NCI-H82 treated with DMSO at 0.1 percent for 48 hours (cell line): ENCODE measurements around the gene TKT.

Experiments used
- DNase-seq: peaks from one replicate; lab custom pipeline; 2025; ENCODE audit not compliant: unreplicated experiment; lab: John Stamatoyannopoulos, UW

Gene TKT

DNA sequence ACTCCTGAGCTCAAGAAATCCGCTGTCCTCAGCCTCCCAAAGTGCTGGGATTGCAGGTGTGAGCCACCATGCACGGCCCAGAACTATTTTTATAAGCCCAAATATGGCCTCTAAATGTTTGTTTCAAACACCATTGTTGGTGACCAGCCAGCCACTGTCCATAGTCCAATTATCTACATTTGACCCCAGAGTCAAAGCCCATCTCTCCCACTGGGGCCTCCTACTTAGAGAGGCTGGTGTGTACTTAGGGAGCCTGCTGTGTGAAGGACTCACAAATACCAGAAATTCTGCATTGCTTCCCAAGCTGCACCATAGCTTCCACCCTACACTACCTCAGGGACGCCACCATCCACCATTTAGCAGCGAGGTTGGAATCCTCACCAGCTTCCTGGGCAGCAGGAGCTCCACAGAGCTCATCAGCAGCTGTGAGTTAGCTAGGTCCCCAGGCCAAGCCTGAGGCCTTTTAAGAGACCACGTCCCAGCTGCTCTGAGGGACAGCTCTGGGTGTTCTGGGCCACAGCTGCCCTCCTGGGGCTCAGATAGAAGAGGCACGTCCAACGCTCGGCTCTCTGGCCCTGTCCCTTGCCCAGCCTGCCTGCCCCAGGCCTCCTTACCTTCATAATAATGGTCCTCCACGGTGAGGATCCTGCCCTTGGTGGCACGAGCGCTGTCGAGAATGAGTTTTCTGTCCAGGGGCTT lies 29.5 kb downstream of the TKT start:
- no peak for DNase-seq

DNA sequence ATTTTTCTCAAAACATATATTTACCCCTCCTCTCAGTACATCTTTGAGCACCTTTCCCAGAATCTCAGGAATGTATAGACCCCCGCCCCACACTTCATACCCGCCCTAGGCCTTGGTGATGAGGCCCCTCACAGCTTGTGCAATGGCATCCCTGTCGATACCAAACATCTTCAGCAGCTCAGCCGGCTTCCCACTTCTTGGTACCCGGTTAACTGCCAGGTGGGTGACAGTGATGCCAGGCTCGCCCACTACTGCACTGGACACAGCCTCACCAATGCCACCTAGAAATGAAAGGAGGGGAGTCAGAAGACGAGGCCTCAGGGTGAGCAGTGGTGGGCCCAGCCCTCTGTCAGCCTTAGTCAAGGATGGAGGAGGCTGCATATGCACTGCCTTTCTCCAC lies 30.2 kb downstream of the TKT start:
- DNase-seq = no peak

DNA sequence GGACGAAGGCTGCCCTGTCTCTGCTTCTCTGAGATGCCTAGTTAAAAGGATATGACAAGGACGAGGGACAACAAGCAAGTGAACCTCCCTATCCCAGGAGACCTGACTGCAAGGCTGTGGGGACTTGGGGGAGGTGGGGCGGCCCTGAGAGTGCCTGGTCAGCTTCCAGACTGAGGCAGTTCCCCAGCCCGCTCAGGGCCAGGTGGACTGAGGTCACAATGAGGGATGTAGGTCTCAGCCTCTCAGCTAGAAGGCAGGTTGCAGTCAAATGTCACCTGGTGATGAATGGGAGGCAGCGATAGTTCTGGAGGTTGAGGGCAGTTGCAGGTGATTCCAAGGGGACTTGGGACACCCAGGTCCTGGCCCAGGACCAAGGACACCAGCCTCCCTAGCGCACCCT lies 30.6 kb downstream of the TKT start:
- no peak for DNase-seq

DNA sequence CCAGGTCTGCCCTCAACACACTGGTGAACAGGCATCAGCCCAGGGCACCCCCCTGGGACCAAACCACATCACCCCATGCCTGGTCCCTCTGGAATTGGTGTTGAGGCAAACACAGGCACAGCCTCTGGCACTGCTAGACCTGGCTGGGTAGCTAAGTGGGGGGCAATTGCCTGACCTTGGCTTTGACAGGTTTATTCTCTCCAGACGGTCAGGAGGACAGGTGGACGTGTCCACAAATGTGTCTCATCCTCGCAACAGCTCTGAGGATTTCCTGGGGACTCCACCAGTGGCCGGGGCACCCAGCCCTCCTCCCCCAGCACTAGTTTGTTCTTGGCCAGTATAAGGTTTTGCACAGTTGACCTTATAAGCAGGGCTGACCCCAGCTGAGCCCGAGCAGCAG lies 31.3 kb downstream of the TKT start:
- no peak for DNase-seq

DNA sequence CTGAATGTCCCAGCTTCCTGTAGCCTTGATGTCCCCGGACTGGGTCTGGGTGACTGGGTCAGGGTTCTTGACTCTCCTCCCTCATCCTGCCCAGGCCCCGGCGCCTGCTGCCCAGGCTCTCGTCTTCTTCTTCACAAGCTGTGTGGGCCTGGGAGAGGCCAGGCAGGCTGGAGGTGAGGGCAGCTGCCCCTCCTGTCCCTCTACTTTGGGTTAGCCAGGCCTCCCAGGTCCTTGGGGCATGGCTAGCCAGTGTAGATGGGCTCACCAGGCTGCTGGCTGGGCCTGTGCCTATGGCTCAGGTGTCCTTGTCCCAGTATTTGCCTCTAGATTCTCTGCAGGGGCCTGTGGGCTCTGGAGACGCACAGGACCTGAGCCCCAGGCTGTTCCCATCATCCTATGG lies 31.8 kb downstream of the TKT start:
- DNase-seq = no peak

DNA sequence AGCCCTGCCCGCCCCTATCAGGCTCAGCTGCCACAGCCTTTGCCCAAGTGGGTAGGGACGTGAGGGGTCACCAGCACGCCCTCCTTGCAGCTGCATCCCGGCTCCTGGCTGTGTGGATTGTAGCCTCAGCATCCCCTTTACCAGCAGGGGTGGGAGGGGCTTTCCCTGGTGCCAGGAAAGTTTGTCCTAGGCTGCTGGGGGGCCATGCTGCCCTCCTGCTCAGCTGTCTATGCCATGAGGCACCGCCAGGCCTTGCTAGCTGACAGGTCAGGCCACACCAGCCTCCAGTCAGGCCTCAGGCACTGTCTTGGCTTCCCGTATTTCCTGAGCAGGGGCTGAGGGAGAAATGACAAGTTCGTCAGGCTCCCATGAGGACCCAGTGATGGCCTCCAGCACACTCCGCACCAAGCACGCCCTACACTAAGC lies 32.3 kb downstream of the TKT start:
- DNase-seq = no peak

DNA sequence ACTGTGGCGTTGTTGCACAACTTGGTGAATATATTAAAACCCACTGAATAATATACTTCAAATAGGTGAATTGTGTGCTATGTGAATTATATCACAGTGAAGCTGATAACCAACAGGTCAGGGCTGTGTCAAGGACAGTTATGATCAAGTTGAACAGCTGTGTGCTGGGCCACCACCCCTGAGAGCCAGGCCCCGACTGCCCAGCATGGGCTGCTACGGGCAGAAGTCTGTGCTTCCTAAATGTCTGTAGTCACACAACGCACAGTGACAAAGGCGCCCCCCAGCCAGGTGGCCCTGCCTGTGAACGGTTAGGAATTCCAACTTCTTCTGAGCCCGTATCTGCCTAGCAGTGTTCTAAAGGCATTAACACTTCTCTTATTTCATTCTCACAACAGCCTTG lies 32.8 kb downstream of the TKT start:
- DNase-seq = no peak

DNA sequence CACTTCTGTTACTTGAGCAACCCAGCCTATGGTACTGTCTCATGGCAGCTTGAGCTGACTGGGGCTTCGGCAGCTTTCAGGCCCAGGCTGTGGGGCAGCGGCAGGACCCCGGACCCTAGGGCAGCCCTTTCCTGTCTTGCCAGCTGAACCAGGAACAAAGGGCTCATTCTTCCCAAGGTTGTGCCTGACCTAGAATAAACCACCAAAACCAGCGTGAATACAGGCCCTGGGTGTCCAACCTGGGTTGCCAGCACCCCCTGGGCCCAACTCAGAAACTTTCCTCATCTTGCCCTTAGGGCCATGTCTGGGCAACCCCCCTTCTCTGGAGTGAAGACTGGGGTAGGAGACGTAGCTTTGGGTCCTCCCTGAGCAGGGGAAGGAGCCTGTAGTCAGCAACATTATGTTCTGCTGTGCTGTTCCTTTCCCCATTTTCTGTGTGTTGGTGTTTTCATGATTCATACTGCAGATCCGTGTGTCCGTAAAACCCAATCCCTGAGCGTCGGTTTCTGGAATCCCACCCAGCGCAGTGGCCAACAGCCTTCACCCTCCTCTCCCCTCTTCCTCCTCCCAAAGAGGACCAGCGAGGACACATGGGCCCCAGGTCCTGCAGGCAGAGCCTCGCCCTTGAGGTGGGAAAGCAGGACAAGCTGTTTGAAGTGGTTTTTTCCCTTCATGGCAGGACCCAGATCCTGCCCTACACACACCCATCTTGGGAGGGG lies 33.5 kb downstream of the TKT start:
- DNase-seq = no peak

DNA sequence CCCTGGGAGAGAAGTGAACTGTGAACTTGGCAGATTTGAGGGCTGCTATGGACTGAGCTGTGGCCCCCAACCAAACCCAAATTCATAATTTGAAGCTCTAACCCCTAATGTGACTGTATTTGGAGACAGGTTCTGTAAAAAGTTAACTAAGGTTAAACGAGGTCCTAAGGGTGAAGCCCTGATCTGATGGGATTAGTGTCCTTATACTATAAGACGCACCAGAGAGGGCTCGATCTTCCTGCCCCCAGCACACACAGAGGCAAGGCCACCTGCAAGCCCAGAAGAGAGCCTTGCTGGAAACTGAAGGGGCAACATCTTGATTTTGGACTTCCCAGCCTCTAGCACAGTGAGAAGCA lies 34.0 kb downstream of the TKT start:
- no peak for DNase-seq

DNA sequence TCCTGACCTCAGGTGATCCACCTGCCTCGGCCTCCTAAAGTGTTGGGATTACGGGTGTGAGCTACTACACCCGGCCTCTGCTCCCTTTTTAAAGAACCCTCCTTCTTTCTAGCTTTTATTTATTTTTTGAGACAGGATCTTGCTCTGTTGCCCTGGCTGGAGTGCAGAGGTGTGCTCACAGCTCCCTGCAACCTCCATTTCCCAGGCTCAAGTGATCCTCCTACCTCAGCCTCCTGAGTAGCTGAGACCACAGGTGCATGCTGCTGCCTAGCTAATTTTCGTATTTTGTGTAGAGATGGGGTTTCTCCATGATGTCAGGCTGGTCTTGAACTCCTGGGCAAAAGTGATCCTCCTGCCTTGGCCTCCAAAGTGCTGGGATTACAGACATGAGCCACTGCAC lies 34.5 kb downstream of the TKT start:
- no peak for DNase-seq

DNA sequence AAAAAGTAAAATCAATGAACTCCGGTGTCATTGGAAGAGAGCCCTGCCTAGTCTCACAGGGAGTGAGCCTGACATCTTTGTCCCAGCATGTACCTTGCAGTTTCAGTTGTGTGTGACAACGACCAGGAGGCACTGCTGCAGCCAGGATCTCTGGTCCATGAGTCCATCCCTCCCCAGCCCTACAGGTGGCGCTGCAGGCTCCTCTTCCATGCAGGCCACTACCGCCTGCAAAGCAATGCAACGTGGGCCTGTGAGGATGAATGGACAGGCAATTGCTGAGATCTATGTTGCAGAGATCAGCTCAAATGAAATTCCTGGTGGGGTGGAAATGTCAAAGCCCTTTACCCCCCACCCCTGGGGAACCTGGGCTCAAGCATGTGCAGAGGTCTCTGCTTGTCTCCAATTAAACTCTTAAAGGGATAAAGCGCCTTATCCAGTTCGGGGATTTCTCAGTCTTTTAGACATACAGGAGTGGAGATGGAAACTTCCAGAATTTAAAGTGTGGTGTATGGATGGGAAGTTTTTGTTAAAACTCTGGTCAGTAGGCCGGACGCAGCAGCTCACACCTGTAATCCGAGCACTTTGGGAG lies 35.8 kb downstream of the TKT start:
- peak; percentile 51 for DNase-seq

DNA sequence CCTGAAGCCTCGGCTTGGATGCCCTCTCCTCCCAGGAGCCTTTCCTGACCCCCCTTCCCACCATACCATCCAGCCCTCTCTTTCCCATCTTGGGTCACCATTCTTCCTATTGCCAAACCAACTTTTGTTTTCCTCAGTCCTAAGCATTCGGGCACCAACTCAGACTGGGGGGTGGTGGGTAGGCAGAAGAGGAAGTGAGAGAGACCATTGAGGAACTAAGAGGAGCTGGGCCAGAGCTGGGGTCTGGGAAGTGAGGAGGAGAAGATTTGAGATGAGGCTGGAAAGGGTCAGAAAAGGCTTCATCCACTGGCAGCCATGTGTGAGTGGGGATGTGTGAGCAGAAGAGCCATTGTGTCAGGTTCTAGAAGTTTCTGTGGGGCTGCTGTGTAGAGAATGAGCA lies 37.7 kb downstream of the TKT start:
- DNase-seq = no peak

DNA sequence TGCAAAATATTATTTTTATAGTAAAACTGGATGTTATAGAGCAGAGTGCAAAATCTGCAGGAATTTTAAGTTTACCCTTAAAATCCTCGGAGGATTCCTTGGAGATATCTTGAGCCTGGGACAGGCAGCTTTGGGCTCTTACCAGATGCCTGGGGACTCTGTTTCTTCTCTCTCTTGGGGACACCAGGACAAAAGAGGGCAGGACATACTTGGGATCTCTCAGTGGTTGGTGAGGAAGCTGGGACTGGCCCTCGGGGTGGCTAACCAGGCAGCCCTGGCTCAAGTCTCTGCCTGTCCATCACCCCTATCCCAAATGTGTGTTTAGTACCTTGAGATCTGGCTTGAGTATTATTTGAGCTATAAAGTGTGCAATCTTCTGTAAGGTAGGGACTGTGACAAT lies 38.6 kb downstream of the TKT start:
- DNase-seq = no peak

DNA sequence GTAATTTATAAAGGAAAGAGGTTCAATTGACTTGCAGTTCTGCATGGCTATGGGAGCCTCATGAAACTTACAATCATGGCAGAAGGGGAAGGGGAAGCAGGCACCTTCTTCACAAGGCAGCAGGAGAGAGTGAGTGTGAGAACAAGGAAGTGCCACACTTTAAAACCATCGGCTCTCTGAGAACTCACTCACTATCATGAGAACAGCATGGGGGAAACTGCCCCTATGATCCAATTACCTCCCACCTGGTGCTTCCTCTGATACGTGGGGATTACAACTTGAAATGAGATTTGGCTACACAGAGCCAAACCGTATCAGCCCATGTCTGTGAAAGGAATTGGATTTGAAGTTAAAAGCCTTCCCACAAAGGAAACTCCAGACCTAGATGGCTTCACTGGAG lies 39.1 kb downstream of the TKT start:
- peak; percentile 92 for DNase-seq

DNA sequence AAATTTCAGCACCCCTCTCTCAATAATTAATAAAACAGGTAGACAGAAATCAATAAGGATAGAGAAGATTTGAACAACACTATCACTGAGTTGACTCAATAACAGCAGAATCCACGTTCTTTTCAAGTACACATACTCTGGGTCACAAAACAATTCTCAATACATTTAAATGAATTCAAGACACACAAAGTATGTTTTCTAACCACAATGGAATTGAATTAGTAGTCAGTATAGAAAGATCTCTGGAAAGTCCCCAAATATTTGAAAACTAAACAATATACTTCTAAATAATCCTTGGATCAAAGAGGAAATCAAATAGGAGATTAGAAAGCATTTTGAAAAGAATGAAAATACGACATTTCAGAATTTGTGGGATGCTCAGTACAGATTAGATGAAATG lies 40.0 kb downstream of the TKT start:
- DNase-seq = no peak

DNA sequence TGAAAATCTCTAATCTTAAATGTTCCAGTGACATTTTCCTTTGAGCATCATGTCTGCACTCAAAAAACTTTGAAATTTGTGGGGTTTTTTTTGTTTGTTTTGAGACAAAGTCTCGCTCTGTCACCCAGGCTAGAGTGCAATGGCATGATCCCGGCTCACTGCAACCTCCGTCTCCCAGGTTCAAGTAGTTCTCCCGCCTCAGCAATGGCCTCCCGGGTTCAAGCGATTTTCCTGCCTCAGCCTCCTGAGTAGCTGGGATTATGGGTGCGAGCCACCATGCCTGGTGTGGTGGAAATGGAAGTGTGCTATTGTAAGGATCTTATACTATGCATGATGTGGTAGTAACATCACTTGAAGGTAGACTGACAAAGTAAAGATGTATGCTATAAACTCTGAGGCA lies 42.5 kb downstream of the TKT start:
- DNase-seq = no peak

DNA sequence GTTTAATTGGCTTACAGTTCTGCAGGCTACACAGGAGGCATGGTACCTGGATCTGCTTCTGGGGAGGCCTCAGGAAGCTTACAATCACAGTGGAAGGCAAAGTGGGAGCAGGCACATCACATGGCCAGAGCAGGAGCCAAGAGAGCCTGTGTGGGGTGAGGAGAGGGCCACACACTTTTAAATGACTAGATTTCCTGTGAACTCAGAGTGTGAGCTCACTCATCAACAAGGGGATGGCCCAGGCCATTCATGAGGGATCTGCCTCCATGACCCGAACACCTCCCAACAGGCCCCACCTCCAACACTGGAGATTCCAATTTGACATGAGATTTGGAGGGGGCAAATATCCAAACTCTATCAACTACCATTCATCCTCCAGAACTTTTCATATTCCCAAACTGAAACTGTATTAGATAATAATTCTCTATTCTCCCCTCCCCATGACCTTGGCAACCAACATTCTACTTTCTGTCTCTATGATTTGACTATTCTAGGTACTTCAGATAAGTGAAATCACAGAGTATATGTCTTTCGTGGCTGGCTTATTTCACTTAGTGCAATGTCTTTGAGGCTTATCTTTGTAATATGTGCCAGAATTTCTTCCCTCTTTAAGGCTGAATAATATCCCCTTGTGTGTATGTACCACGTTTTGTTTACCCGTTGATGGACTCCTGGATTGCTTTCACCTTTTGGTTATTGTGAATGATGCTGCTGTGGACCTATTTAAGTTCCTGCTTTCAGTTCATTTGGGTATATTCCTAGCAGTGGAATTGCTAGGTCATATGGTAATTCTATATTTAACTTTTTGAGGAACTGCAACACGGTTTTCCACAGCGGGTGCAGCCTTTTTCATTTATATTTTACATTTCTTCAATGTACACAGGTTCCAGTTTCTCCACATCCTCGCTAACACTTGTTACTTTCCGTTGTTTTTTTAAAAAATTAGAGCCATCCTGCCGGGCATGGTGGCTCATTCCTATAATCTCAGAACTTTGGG lies 43.8 kb downstream of the TKT start:
- DNase-seq = no peak

DNA sequence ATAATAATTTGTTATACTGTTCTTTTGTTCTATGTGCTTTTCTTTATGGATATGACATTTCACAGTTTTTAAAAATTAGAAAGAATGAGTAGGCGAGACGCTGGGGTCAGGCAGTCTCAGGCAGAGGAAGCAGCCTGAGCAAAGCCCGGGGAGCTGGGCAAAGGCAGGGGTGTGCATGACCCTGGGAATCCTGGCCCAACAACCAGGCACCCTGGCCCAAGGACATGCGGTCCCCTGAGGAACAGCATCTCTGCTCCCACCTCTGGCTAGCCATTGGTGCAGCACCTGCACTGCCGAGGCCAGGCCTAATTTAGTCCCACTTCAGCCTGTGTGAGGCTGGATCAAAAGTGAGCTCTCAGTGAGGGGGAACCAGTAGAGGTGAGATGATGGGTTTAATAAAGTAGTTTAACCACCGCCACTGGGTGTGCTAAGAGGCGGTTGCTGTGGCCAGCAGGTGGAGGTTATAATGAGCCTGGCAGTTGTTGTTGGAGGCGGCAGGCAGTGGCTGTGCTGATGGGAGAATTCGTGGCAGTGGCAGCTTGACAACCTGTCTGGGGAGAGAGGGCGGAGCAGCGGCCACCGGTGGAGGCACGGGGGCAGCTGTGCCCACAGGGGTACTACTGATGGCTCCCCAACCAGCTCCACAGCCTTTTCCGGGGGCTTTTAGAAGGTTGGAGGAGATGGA lies 53.3 kb downstream of the TKT start:
- no peak for DNase-seq

DNA sequence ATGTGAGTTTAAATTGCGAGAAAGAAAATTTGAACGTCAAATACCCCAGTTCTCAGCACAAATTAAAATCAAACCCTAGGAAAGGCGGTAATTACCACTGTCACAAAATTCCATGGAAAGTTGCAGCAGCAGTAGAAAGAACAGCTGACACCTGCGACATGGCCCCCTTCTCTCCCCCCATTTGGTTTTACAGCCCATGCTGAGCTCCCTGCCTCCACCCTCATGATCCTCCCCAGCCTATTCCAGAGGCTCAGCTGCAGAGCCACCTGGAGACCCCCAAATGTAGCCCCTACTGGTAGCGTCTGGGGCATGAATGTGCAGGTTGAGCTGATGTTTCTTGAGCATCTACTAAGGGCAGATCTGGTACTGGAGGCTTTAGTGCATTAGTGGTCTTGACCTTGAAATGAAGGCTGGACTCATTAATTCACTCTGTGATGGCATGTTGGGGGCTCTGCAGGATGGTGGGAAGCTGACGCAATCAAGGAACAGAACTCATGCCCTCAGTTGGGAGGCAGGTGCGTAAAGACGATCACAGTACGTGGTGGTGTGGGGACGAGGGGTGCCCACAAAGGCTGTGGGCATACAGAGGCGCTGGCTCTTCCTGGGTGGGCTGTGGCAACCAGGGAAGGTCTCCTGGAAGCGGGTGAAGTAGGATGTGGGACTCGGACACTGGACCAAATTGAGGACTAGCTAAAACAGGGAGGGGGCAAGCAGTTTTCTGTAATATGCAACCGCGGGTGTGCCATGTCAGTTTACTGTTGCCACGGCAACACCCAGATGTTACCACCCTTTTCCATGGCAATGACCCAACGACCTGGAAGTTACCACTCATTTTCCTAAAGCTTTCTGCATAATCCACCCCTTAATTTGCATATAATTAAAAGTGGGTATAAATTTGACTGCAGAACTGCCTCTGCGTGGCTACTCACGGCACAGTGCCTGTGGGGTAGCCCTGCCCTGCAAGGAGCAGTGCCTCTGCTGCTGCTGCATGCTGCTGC lies 55.0 kb downstream of the TKT start:
- DNase-seq = no peak

DNA sequence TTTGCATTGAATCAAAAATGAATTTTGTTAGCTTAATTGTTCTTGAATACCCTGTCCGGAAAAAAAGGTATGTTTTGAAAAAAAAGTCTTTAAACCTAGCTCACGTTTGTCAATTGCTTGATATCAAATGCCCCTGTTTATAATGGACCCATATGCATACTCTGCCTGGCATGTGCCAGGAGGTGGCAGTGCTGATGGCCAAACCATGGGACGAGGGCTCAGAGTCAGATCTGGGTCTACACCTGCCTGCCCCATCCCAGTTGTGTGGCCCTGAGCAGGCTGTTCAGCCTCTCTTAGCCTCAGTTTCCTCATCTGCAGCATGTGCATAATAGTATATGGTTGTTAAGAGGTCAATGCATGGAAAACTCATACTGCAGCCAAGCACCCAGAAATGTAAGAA lies 56.0 kb downstream of the TKT start:
- no peak for DNase-seq
